Measurements from ENCODE around the gene PHLDB1. TPM values are rescaled to one million over a fixed set of nuclear protein-coding genes. Genes with fewer than 3 reads are reported as not detected.

PHLDB1 gene
- total RNA-seq, 1 donor from 2014 or later = 71.8 TPM

DNA sequence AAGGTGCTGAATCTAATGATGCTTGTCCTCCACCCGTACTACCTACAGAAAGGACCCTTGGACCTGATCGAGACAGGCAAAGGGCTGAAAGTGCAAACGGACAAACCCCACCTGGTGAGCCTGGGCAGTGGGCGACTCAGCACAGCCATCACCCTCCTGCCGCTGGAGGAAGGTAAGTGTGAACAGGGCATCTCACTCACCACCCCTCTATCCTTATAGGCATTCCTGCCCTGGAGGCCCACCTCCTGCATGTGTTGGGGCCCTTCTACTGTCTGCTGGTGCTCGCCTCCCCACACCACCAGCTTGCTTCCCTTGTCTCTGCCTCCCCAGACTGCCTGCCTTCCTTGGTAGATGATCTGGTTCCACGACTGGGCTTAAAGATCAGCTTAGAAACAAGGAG, 7.1 kb downstream of the PHLDB1 start:
- H3K36me3 ChIP-seq = peaks cover 41% of the 10 kb centered on the region
- no peaks in the 10 kb centered on the region for H3K9me3 ChIP-seq
- DNase-seq = peak; percentile 18
- TF ChIP-seq CTCF (IDR thresholded peaks at IDR 0.05) = no peak
- peak overlapping the region; percentile 41 for H3K27ac ChIP-seq
- H3K4me1 ChIP-seq = peaks cover 73% of the 10 kb centered on the region
- intact Hi-C loops (cut with DNase I) = no loop called here
- no peak for ATAC-seq
- peaks cover 8% of the 10 kb centered on the region for H3K27me3 ChIP-seq (ENCODE audit: low read depth)
- no peak overlapping the region for H3K4me3 ChIP-seq

- TF ChIP-seq CTCF (IDR thresholded peaks at IDR 0.05) = no peak
- intact Hi-C loops (cut with DNase I) = no loop called here
- Histone ChIP-seq H3K4me1 (peaks cover 73% of the 10 kb centered on the region), H3K27ac (peak overlapping the region; percentile 25), H3K36me3 (peaks cover 41% of the 10 kb centered on the region), H3K4me3 (no peak overlapping the region), H3K27me3 (ENCODE audit: low read depth) (peaks cover 6% of the 10 kb centered on the region), H3K9me3 (no peaks in the 10 kb centered on the region)
- peak; percentile 41 for DNase-seq
- ATAC-seq = no peak
Observed at GRCh38 chr11:118615282-118615975, 8.0 kb downstream of the PHLDB1 start.

- intact Hi-C loops (cut with DNase I) = no loop called here
- Histone ChIP-seq H3K9me3 (no peaks in the 10 kb centered on the region), H3K27me3 (ENCODE audit: low read depth) (peaks cover under 1% of the 10 kb centered on the region), H3K4me1 (peaks cover 75% of the 10 kb centered on the region), H3K27ac (peak overlapping the region; percentile 77), H3K36me3 (peaks cover 41% of the 10 kb centered on the region), H3K4me3 (no peak overlapping the region)
- TF ChIP-seq CTCF (IDR thresholded peaks at IDR 0.05) = no peak
- peak; percentile 20 for DNase-seq
- no peak for ATAC-seq
Observed at GRCh38 chr11:118615976-118616371, 8.6 kb downstream of the PHLDB1 start.

DNA sequence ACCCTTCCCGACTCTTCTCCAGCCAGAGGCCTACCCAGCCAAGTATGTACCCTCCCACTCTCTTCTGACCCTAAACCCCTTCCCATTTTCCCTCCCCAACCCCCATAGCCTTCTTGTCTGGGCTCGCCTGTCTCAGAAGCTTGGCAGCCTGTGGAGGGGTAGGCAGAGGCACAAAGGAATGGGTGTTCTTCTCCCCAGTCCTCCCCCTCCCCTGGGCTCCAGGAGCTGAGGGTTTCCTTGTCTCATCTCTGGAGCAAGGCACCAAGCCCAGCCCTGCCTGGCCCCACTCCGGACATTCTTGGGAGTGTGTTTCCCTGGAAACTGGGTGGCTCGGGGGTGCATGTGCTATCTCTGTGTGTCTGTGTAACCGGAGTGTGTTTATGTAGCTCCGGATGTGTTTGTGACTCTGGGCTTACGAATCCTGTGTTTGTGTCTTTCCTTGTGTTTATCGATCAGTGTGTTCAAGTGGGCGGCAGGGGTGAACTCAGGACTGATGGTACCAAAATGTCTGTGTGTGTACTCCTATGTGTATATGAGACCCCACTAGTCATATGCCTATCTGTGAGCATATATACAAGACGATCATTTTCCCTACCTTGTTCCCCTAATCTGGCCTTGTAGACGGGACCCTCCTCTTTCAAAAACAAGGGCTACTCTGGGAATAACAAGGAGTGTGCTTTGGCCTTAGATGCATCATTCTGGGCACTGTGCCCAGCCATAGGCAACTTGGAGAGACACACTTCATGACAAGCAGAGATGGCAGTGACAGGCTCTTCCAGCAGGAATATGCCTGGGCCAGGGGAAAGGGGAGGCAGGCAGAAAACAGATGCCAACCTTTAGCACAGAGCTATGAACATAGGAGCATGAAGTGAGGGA, 10.9 kb downstream of the PHLDB1 start:
- DNase-seq (peak; percentile 69), ATAC-seq (peak in 1 of 2 donors; percentile 32)
- Histone ChIP-seq H3K4me3 (peak overlapping the region; percentile 11), H3K27ac (peak overlapping the region; percentile 80), H3K9me3 (no peaks in the 10 kb centered on the region), H3K36me3 (peaks cover 40% of the 10 kb centered on the region), H3K27me3 (ENCODE audit: low read depth) (no peaks in the 10 kb centered on the region), H3K4me1 (peaks cover 83% of the 10 kb centered on the region)
- no peak for TF ChIP-seq CTCF (IDR thresholded peaks at IDR 0.05)
- intact Hi-C loops (cut with DNase I) = no loop called here

DNA sequence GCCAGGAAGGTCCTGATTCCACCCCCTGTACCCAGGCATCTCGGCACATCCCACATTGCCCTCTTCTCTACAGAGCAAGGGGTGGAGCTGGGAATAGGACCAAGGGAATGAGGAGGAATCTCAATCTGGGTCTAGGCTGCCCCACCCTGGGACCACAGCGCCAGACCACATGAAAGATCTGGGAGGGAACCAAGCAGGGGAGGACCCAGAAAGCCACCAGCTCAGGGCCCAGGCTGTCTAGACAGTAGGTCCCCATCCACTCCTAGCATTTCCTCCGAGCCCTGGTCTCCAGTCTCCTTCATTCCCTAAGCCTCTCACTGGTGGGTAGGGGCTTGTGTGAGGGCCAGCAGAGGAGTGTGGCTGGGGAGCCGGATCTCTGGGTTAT, 11.6 kb downstream of the PHLDB1 start:
- no peaks in the 10 kb centered on the region for H3K9me3 ChIP-seq
- H3K36me3 ChIP-seq = peaks cover 33% of the 10 kb centered on the region
- no peak for ATAC-seq
- TF ChIP-seq CTCF (IDR thresholded peaks at IDR 0.05) = no peak
- no peak overlapping the region for H3K4me3 ChIP-seq
- intact Hi-C loops (cut with DNase I) = no loop called here
- peak overlapping the region; percentile 80 for H3K27ac ChIP-seq
- DNase-seq = peak; percentile 43
- H3K4me1 ChIP-seq = peaks cover 85% of the 10 kb centered on the region
- H3K27me3 ChIP-seq (ENCODE audit: low read depth) = no peaks in the 10 kb centered on the region

Data from lower lobe of right lung (tissue), 2 donors.